Karpas-422 (cell line): ENCODE results near the gene CLEC17A. TPM values are rescaled to one million over a fixed set of nuclear protein-coding genes. Genes with fewer than 3 reads are reported as not detected.
"Not testable (repeated sequence)": the region's sequence is repeated elsewhere in the genome, so short reads cannot be mapped to it uniquely, and the experiment has no call there.

ENCODE experiments used
- DNase-seq: peaks from one replicate; pipeline ENCODE4 v3.0.0-alpha.2; 2015
- H2AFZ ChIP-seq: fragments of 200-600 bp; sonication (generic); 2 replicates; pipeline ENCODE4 v1.6.1; 2014; ENCODE audit warnings: antibody characterized with exemption, low read length, mixed read lengths
- H3K27ac ChIP-seq: fragments of 200-600 bp; sonication (generic); 2 replicates; pipeline ENCODE4 v1.5.1; 2014; ENCODE audit warnings: mild to moderate bottlenecking, low read length, moderate library complexity
- H3K27me3 ChIP-seq: fragments of 200-600 bp; sonication (generic); 2 replicates; pipeline ENCODE4 v1.6.1; 2014; ENCODE audit warnings: low read length, mixed read lengths
- H3K36me3 ChIP-seq: fragments of 200-600 bp; sonication (generic); 2 replicates; pipeline ENCODE4 v1.6.1; 2014; ENCODE audit warnings: low read length, mixed read lengths; ENCODE audit not compliant: insufficient read depth
- H3K4me1 ChIP-seq: fragments of 200-600 bp; sonication (generic); 2 replicates; pipeline ENCODE4 v1.6.1; 2014; ENCODE audit warnings: mild to moderate bottlenecking, low read length, mixed read lengths
- H3K4me2 ChIP-seq: fragments of 200-600 bp; sonication (generic); 2 replicates; pipeline ENCODE4 v1.6.1; 2014; ENCODE audit warnings: low read length, low read depth, mild to moderate bottlenecking; ENCODE audit not compliant: poor library complexity, severe bottlenecking
- H3K4me3 ChIP-seq: fragments of 200-600 bp; sonication (generic); 2 replicates; pipeline ENCODE4 v1.5.1; 2014; ENCODE audit warnings: mild to moderate bottlenecking, antibody characterized with exemption, low read length, mixed read lengths
- H3K79me2 ChIP-seq: fragments of 200-600 bp; sonication (generic); 2 replicates; pipeline ENCODE4 v1.6.1; 2014; ENCODE audit warnings: mild to moderate bottlenecking, low read length, mixed read lengths
- H3K9ac ChIP-seq: fragments of 200-600 bp; sonication (generic); 2 replicates; pipeline ENCODE4 v1.6.0; 2014; ENCODE audit warnings: low read length
- H3K9me2 ChIP-seq: fragments of 200-600 bp; sonication (generic), shearing (Covaris generic); replicated peaks from 2 replicates; pipeline ENCODE4 v1.6.0; 2014; ENCODE audit warnings: mild to moderate bottlenecking, low read length, moderate library complexity; ENCODE audit not compliant: insufficient read depth
- H3K9me3 ChIP-seq: fragments of 300-700, 200-600 bp; sonication (generic); 2 replicates; pipeline ENCODE4 v1.6.1; 2014; ENCODE audit warnings: low read length, mixed read lengths
- H4K20me1 ChIP-seq: fragments of 200-600 bp; sonication (generic); 2 replicates; pipeline ENCODE4 v1.6.1; 2014; ENCODE audit warnings: mild to moderate bottlenecking, antibody characterized with exemption, low read length, low read depth; ENCODE audit not compliant: insufficient read depth
- total RNA-seq: library from RNA; depleted of rRNA; stranded (reverse); fragments of >200 nt; shearing (Covaris generic); gene quantifications from 2 replicates; pipeline ENCODE4 v1.2.3, GENCODE V29; 2014; ENCODE audit warnings: low replicate concordance

Gene CLEC17A
- total RNA-seq, 1 experiment from 2014 or later, result 7.4 TPM

GRCh38 chr19:14580623-14581237 is 2.2 kb upstream of the CLEC17A start:
- Histone ChIP-seq H3K4me1 (peaks cover 27% of the 10 kb centered on the region), H3K27ac (no peak overlapping the region), H2AFZ (no peak overlapping the region), H3K79me2 (no peaks in the 10 kb centered on the region), H3K4me3 (no peak overlapping the region), H3K9ac (no peak overlapping the region), H3K36me3 (no peaks in the 10 kb centered on the region), H3K9me2 (no peaks in the 10 kb centered on the region), H3K9me3 (no peaks in the 10 kb centered on the region), H3K4me2 (no peak overlapping the region), H4K20me1 (no peaks in the 10 kb centered on the region), H3K27me3 (no peaks in the 10 kb centered on the region)
- DNase-seq, result peak; percentile 54

- not testable (repeated sequence) for H3K4me3 ChIP-seq, H2AFZ ChIP-seq, H3K36me3 ChIP-seq, H3K27ac ChIP-seq, H3K4me2 ChIP-seq, H3K9ac ChIP-seq, H4K20me1 ChIP-seq, H3K27me3 ChIP-seq, H3K9me2 ChIP-seq, DNase-seq, H3K9me3 ChIP-seq, H3K79me2 ChIP-seq
- H3K4me1 ChIP-seq, result peaks cover 13% of the 10 kb centered on the region
These were observed 1.5 kb downstream of the CLEC17A start for GRCh38 chr19:14584372-14584771.

- H3K36me3 ChIP-seq, H3K27me3 ChIP-seq, H3K9me3 ChIP-seq, H2AFZ ChIP-seq, H3K27ac ChIP-seq, H3K9ac ChIP-seq, DNase-seq, H3K4me2 ChIP-seq, H4K20me1 ChIP-seq, H3K9me2 ChIP-seq, H3K4me3 ChIP-seq, H3K79me2 ChIP-seq: not testable (repeated sequence)
- peaks cover 13% of the 10 kb centered on the region for H3K4me1 ChIP-seq
These were observed 2.3 kb downstream of the CLEC17A start for GRCh38 chr19:14585187-14585586.

- not testable (repeated sequence) for H3K36me3 ChIP-seq, H3K79me2 ChIP-seq, H3K27me3 ChIP-seq, H3K4me1 ChIP-seq, H2AFZ ChIP-seq, H3K9me2 ChIP-seq, H3K9me3 ChIP-seq, H4K20me1 ChIP-seq, H3K4me3 ChIP-seq, H3K27ac ChIP-seq, H3K9ac ChIP-seq, DNase-seq, H3K4me2 ChIP-seq
These were observed 6.5 kb downstream of the CLEC17A start for GRCh38 chr19:14589433-14589832.

- Histone ChIP-seq H3K27ac (no peak overlapping the region), H3K4me1 (no peaks in the 10 kb centered on the region)
These were observed 12.7 kb downstream of the CLEC17A start for GRCh38 chr19:14595558-14595957.

GRCh38 chr19:14599548-14600147 is 16.8 kb downstream of the CLEC17A start:
- Histone ChIP-seq H3K79me2 (no peaks in the 10 kb centered on the region), H3K9ac (no peak overlapping the region), H3K27ac (no peak overlapping the region), H3K9me3 (peaks cover 3% of the 10 kb centered on the region), H3K4me2 (no peak overlapping the region), H2AFZ (no peak overlapping the region), H3K27me3 (no peaks in the 10 kb centered on the region), H3K9me2 (no peaks in the 10 kb centered on the region), H4K20me1 (no peaks in the 10 kb centered on the region), H3K36me3 (no peaks in the 10 kb centered on the region), H3K4me3 (no peak overlapping the region), H3K4me1 (peaks cover 19% of the 10 kb centered on the region)
- DNase-seq, result no peak

More at GRCh38 chr19:14595558-14595957, 12.7 kb downstream of the CLEC17A start:
- Histone ChIP-seq H3K36me3 (no peaks in the 10 kb centered on the region), H2AFZ (no peak overlapping the region), H3K4me3 (no peak overlapping the region), H3K27me3 (no peaks in the 10 kb centered on the region), H4K20me1 (no peaks in the 10 kb centered on the region), H3K9ac (no peak overlapping the region), H3K9me3 (no peaks in the 10 kb centered on the region; the same call in 1 of the 2 replicates), H3K79me2 (no peaks in the 10 kb centered on the region), H3K9me2 (no peaks in the 10 kb centered on the region), H3K4me2 (no peak overlapping the region)
- no peak for DNase-seq

- Histone ChIP-seq H3K36me3 (no peaks in the 10 kb centered on the region), H3K4me3 (0 out of 2 replicates have a peak overlapping the region, but pooled peaks have one; percentile 24), H3K4me1 (peaks cover 36% of the 10 kb centered on the region), H2AFZ (no peak overlapping the region), H3K9me2 (no peaks in the 10 kb centered on the region), H3K27ac (peak overlapping the region; percentile 79), H3K79me2 (no peaks in the 10 kb centered on the region), H3K9me3 (peaks cover 3% of the 10 kb centered on the region; the same call in 1 of the 2 replicates), H3K9ac (no peak overlapping the region), H3K27me3 (no peaks in the 10 kb centered on the region), H3K4me2 (peak overlapping the region; percentile 65), H4K20me1 (no peaks in the 10 kb centered on the region)
- peak; percentile 92 for DNase-seq
These were observed 21.1 kb downstream of the CLEC17A start for GRCh38 chr19:14603990-14604387.

GRCh38 chr19:14606627-14607026 is 23.7 kb downstream of the CLEC17A start:
- no peaks in the 10 kb centered on the region for H4K20me1 ChIP-seq
- no peak overlapping the region for H3K4me3 ChIP-seq
- no peaks in the 10 kb centered on the region for H3K9me2 ChIP-seq
- no peak overlapping the region for H3K9ac ChIP-seq
- peaks cover 36% of the 10 kb centered on the region for H3K4me1 ChIP-seq
- H3K4me2 ChIP-seq, result no peak overlapping the region
- no peak overlapping the region for H2AFZ ChIP-seq
- H3K9me3 ChIP-seq, result peaks cover 3% of the 10 kb centered on the region; the same call in 1 of the 2 replicates
- H3K79me2 ChIP-seq, result no peaks in the 10 kb centered on the region
- H3K36me3 ChIP-seq, result no peaks in the 10 kb centered on the region
- H3K27ac ChIP-seq, result no peak overlapping the region
- no peak for DNase-seq
- H3K27me3 ChIP-seq, result no peaks in the 10 kb centered on the region
